Chondrocyte (in vitro differentiated cells): ENCODE data around the gene SFT2D1. TPM values are rescaled to one million over a fixed set of nuclear protein-coding genes. Genes with fewer than 3 reads are reported as not detected.

Experiments
- DNase-seq: peaks from one replicate; pipeline ENCODE4 v3.0.0; 2021; ENCODE audit warnings: mixed read lengths, low spot score
- H3K27ac Mint-ChIP-seq: one replicate; pipeline ENCODE4 v1.8.0; 2021; ENCODE audit warnings: mild to moderate bottlenecking, moderate library complexity, mixed read lengths; ENCODE audit not compliant: unreplicated experiment
- H3K27me3 Mint-ChIP-seq: 2 replicates; pipeline ENCODE4 v1.8.0; 2021; ENCODE audit warnings: low read depth, mixed read lengths
- H3K36me3 Mint-ChIP-seq: 2 replicates; pipeline ENCODE4 v1.8.0; 2021; ENCODE audit warnings: low read depth, mixed read lengths
- H3K4me1 Mint-ChIP-seq: 2 replicates; pipeline ENCODE4 v1.8.0; 2021; ENCODE audit warnings: low read depth, mild to moderate bottlenecking, mixed read lengths
- H3K4me3 Mint-ChIP-seq: one replicate; pipeline ENCODE4 v1.8.0; 2021; ENCODE audit warnings: mild to moderate bottlenecking, moderate library complexity, mixed read lengths; ENCODE audit not compliant: unreplicated experiment
- H3K9me3 Mint-ChIP-seq: 2 replicates; pipeline ENCODE4 v1.8.0; 2021; ENCODE audit warnings: low read depth, mixed read lengths
- total RNA-seq: library from RNA; stranded (reverse); gene quantifications from 3 replicates; pipeline ENCODE4 v1.2.1, GENCODE V29; 2021
- TF ChIP-seq, protein P1 (sequence below): fragments of 200-600 bp; sonication (generic); IDR thresholded peaks from 2 replicates; pipeline ENCODE4 v1.5.0; 2021; ENCODE audit warnings: antibody characterized with exemption, mild to moderate bottlenecking, moderate library complexity

SFT2D1 gene
- total RNA-seq, 1 donor from 2014 or later: 30.0 TPM

DNA sequence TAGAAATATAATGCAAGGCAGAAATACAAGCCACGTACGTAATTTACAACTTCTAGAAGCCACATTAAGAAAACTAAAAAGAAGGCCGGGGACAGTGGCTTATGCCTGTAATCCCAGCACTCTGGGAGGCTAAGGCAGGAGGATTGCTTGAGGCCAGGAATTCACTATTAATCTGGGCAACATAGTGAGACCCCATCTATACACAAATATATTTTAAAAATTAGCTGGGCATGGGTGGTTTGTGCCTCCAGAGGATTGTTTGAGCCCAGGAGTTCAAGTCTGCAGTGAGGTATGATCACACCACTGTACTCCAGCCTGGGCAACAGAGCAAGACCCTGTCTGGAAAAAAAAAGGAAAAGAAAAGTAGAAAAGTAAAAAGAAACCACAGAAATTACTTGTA is 28.1 kb upstream of the SFT2D1 start:
- Mint-ChIP-seq H3K9me3 (no peaks in the 10 kb centered on the region), H3K27ac (no peak overlapping the region), H3K4me3 (no peak overlapping the region), H3K36me3 (peaks cover 5% of the 10 kb centered on the region), H3K27me3 (no peaks in the 10 kb centered on the region), H3K4me1 (peaks cover 12% of the 10 kb centered on the region)
- TF ChIP-seq, protein P1, sequence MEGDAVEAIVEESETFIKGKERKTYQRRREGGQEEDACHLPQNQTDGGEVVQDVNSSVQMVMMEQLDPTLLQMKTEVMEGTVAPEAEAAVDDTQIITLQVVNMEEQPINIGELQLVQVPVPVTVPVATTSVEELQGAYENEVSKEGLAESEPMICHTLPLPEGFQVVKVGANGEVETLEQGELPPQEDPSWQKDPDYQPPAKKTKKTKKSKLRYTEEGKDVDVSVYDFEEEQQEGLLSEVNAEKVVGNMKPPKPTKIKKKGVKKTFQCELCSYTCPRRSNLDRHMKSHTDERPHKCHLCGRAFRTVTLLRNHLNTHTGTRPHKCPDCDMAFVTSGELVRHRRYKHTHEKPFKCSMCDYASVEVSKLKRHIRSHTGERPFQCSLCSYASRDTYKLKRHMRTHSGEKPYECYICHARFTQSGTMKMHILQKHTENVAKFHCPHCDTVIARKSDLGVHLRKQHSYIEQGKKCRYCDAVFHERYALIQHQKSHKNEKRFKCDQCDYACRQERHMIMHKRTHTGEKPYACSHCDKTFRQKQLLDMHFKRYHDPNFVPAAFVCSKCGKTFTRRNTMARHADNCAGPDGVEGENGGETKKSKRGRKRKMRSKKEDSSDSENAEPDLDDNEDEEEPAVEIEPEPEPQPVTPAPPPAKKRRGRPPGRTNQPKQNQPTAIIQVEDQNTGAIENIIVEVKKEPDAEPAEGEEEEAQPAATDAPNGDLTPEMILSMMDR: no peak
- no peak for DNase-seq

DNA sequence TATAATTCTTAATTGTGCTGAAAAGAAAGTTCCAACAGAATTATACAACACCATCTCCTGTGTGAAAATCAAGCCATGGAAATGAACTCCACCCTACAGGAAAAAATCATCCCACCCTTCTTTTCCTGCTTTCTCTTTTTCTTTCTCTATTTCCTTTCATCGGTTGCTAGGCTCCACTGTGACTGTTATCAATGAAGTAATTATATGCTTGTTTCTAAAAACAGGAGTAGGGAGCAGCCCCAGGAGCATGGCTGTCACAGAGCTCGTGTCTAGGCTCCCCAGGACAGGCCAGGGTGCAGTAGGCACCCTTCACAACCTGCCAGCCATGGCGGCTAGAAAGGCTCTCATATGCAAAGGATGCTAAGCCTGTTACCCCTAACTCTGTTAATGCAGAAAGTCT is 27.4 kb upstream of the SFT2D1 start:
- no peak overlapping the region for H3K27ac Mint-ChIP-seq
- H3K4me1 Mint-ChIP-seq: peaks cover 18% of the 10 kb centered on the region
- H3K9me3 Mint-ChIP-seq: no peaks in the 10 kb centered on the region
- TF ChIP-seq, protein P1: no peak
- peaks cover 5% of the 10 kb centered on the region for H3K36me3 Mint-ChIP-seq
- no peak for DNase-seq
- no peak overlapping the region for H3K4me3 Mint-ChIP-seq
- no peaks in the 10 kb centered on the region for H3K27me3 Mint-ChIP-seq

DNA sequence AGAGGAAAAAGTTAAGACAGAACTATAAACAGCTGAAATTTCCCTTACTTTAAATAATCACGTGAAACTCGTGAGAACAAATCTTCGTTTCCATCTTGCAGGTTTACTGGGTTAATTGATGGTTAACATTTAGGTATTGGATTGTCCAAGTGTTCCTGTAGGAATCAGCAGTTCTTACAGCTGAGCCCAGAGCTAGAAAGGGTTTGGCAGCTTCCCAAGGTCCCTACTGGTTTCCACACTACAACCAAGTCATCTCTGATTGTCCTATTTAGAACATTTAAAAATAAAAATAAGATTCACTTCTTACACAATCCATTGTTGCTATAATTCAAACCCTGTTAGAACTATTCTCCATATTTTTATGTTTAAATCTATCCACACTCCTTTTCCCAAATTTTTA is 24.6 kb upstream of the SFT2D1 start:
- no peak for DNase-seq
- H3K27me3 Mint-ChIP-seq: no peaks in the 10 kb centered on the region
- H3K27ac Mint-ChIP-seq: no peak overlapping the region
- H3K9me3 Mint-ChIP-seq: no peaks in the 10 kb centered on the region
- TF ChIP-seq, protein P1: no peak
- no peak overlapping the region for H3K4me3 Mint-ChIP-seq
- H3K4me1 Mint-ChIP-seq: peaks cover 31% of the 10 kb centered on the region
- peaks cover 8% of the 10 kb centered on the region for H3K36me3 Mint-ChIP-seq

DNA sequence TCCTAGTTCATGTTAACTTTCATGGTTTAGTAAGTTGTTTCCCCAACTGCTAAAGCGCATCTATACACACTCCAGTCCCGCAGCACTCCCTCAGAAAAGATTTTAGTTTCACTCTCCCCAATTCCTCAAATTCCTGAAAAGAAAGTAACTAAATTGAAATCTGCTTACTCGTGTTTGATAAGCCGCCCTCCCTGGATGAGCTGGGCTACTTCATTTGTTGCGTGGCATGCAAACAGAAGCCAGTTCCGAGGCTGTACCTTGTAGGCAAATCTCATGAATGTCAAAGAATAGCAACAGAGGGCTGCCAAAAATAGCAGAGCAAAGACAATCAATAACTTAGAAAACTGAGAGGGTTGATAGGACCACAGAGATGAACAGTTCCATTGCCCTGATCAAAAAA is 23.5 kb upstream of the SFT2D1 start:
- Mint-ChIP-seq H3K4me3 (no peak overlapping the region), H3K4me1 (peaks cover 42% of the 10 kb centered on the region), H3K27ac (peak overlapping the region; percentile 95), H3K27me3 (no peaks in the 10 kb centered on the region), H3K9me3 (no peaks in the 10 kb centered on the region), H3K36me3 (peaks cover 8% of the 10 kb centered on the region)
- TF ChIP-seq, protein P1: no peak
- no peak for DNase-seq

GRCh38 chr6:166365221-166365620 is 22.9 kb upstream of the SFT2D1 start:
- Mint-ChIP-seq H3K4me3 (no peak overlapping the region), H3K4me1 (peaks cover 48% of the 10 kb centered on the region), H3K36me3 (peaks cover 8% of the 10 kb centered on the region), H3K27me3 (no peaks in the 10 kb centered on the region), H3K9me3 (no peaks in the 10 kb centered on the region), H3K27ac (peak overlapping the region; percentile 95)
- TF ChIP-seq, protein P1: no peak
- no peak for DNase-seq
